ENCODE results near the gene CYBRD1.

The CYBRD1 gene

DNA sequence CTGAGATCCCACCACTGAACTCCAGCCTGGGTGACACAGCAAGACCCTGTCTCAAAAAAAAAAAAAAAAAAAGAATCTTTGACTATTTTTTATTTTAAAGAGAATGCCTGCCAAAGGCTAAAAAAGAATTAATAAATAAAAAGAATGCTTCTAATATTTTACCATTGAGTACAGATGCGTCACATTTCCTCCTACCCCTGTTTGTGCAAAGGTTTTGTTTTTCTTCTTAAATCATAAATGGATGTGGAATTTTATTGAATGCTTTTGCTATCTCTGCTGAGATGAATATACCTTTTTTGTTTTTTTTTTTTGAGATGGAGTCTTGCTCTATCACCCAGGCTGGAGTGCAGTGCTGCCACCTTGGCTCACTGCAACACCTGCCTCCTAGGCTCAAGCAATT, 22.8 kb downstream of the CYBRD1 start:
- TF ChIP-seq ESRRG (CRISPR knock-in tag; IDR thresholded peaks at IDR 0.05), result no peak
- ATAC-seq, result no peak

DNA sequence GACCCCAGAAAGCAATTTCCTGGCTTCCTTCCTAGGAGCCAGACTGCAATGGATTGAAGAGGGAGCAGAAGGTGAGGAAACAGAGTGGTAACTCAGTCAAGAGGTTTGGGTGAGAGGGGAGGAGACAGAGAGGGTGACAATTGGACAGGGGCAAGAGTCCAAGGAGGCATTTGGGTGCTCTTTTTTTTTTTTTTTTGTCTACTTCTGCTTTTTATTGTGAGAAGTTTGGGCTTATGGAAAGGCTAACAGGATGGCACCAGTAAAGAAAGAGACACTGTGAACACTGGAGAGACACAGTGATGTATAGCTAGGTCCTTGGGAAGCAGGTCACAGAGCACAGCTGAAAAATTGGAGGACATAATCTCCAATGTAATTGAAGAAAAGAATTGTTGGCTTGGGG, 25.0 kb downstream of the CYBRD1 start:
- no peak for TF ChIP-seq ARNTL (CRISPR knock-in tag; IDR thresholded peaks at IDR 0.05; ENCODE audit: borderline replicate concordance, low read depth)
- no peak for TF ChIP-seq CSDC2 (CRISPR knock-in tag; IDR thresholded peaks at IDR 0.05)
- no peak for TF ChIP-seq RARB (CRISPR knock-in tag; IDR thresholded peaks at IDR 0.05)
- TF ChIP-seq TOX (CRISPR knock-in tag; IDR thresholded peaks at IDR 0.05; ENCODE audit: borderline replicate concordance), result no peak
- no peak for TF ChIP-seq ESRRG (CRISPR knock-in tag; IDR thresholded peaks at IDR 0.05)
- TF ChIP-seq, protein P1, sequence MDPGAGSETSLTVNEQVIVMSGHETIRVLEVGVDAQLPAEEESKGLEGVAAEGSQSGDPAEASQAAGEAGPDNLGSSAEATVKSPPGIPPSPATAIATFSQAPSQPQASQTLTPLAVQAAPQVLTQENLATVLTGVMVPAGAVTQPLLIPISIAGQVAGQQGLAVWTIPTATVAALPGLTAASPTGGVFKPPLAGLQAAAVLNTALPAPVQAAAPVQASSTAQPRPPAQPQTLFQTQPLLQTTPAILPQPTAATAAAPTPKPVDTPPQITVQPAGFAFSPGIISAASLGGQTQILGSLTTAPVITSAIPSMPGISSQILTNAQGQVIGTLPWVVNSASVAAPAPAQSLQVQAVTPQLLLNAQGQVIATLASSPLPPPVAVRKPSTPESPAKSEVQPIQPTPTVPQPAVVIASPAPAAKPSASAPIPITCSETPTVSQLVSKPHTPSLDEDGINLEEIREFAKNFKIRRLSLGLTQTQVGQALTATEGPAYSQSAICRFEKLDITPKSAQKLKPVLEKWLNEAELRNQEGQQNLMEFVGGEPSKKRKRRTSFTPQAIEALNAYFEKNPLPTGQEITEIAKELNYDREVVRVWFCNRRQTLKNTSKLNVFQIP (CRISPR knock-in tag; IDR thresholded peaks at IDR 0.05; ENCODE audit: borderline replicate concordance, low read depth), result no peak
- no peak for TF ChIP-seq ISL1 (CRISPR knock-in tag; IDR thresholded peaks at IDR 0.05)
- no peak for TF ChIP-seq BACH2 (CRISPR knock-in tag; IDR thresholded peaks at IDR 0.05; ENCODE audit: borderline replicate concordance)
- TF ChIP-seq, protein P2, sequence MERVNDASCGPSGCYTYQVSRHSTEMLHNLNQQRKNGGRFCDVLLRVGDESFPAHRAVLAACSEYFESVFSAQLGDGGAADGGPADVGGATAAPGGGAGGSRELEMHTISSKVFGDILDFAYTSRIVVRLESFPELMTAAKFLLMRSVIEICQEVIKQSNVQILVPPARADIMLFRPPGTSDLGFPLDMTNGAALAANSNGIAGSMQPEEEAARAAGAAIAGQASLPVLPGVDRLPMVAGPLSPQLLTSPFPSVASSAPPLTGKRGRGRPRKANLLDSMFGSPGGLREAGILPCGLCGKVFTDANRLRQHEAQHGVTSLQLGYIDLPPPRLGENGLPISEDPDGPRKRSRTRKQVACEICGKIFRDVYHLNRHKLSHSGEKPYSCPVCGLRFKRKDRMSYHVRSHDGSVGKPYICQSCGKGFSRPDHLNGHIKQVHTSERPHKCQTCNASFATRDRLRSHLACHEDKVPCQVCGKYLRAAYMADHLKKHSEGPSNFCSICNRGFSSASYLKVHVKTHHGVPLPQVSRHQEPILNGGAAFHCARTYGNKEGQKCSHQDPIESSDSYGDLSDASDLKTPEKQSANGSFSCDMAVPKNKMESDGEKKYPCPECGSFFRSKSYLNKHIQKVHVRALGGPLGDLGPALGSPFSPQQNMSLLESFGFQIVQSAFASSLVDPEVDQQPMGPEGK (CRISPR knock-in tag; IDR thresholded peaks at IDR 0.05; ENCODE audit: borderline replicate concordance), result no peak
- no peak for TF ChIP-seq TCF4 (CRISPR knock-in tag; IDR thresholded peaks at IDR 0.05; ENCODE audit: borderline replicate concordance)
- TF ChIP-seq ZNF70 (CRISPR knock-in tag; IDR thresholded peaks at IDR 0.05), result no peak
- TF ChIP-seq ZFP3 (CRISPR knock-in tag; IDR thresholded peaks at IDR 0.05), result no peak
- no peak for ATAC-seq

DNA sequence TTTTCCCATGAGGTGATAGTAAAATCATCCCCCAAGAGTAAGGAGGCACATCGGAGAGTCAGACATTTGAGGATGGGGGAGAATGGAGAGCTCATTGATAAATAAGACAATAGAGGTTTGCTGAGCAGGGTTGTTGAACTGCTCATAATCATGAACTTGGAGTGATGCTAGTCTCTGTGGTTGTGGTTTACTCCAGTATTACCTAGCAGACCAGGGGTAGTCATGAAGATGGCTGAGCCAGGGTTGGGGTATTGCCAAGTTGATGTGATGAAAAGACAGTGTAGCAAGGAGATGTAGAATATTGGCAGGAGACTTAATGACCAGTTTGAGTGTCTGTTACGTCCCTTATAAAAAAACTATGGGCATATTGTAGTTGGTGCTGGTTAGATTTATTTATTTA, 25.4 kb downstream of the CYBRD1 start:
- TF ChIP-seq ZFP3 (CRISPR knock-in tag; IDR thresholded peaks at IDR 0.05), result no peak
- TF ChIP-seq ARNTL (CRISPR knock-in tag; IDR thresholded peaks at IDR 0.05; ENCODE audit: borderline replicate concordance, low read depth), result no peak
- no peak for TF ChIP-seq CSDC2 (CRISPR knock-in tag; IDR thresholded peaks at IDR 0.05)
- no peak for ATAC-seq

DNA sequence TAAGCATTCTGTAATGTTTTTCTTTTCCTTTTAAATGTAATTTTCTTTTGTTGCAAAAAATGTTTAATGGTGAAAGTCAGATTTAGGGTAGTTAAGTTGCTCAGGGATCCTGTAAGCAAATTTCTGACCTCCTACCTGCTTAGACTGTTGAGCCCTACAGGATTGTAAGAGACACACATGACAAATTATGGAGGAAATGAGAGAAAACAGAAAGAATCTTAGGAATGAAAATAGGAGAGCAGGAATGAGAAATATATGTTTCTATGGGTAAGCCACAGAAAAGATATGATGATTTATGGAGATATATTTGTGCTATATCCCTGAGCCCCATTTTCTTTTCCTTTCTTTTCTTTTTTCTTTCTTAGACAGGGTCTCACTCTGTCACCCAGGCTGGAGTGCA, 28.3 kb downstream of the CYBRD1 start:
- TF ChIP-seq ARNTL (CRISPR knock-in tag; IDR thresholded peaks at IDR 0.05; ENCODE audit: borderline replicate concordance, low read depth), result no peak
- TF ChIP-seq, protein P3, sequence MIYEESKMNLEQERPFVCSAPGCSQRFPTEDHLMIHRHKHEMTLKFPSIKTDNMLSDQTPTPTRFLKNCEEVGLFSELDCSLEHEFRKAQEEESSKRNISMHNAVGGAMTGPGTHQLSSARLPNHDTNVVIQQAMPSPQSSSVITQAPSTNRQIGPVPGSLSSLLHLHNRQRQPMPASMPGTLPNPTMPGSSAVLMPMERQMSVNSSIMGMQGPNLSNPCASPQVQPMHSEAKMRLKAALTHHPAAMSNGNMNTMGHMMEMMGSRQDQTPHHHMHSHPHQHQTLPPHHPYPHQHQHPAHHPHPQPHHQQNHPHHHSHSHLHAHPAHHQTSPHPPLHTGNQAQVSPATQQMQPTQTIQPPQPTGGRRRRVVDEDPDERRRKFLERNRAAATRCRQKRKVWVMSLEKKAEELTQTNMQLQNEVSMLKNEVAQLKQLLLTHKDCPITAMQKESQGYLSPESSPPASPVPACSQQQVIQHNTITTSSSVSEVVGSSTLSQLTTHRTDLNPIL (CRISPR knock-in tag; IDR thresholded peaks at IDR 0.05; ENCODE audit: low read depth), result no peak
- TF ChIP-seq, protein P1 (CRISPR knock-in tag; IDR thresholded peaks at IDR 0.05; ENCODE audit: borderline replicate concordance, low read depth), result no peak
- TF ChIP-seq TCF4 (CRISPR knock-in tag; IDR thresholded peaks at IDR 0.05; ENCODE audit: borderline replicate concordance), result no peak
- no peak for TF ChIP-seq ISL1 (CRISPR knock-in tag; IDR thresholded peaks at IDR 0.05)
- TF ChIP-seq PPARA (CRISPR knock-in tag; IDR thresholded peaks at IDR 0.05; ENCODE audit: borderline replicate concordance), result no peak
- TF ChIP-seq ZC3H10 (CRISPR knock-in tag; IDR thresholded peaks at IDR 0.05), result no peak
- TF ChIP-seq, protein P4, sequence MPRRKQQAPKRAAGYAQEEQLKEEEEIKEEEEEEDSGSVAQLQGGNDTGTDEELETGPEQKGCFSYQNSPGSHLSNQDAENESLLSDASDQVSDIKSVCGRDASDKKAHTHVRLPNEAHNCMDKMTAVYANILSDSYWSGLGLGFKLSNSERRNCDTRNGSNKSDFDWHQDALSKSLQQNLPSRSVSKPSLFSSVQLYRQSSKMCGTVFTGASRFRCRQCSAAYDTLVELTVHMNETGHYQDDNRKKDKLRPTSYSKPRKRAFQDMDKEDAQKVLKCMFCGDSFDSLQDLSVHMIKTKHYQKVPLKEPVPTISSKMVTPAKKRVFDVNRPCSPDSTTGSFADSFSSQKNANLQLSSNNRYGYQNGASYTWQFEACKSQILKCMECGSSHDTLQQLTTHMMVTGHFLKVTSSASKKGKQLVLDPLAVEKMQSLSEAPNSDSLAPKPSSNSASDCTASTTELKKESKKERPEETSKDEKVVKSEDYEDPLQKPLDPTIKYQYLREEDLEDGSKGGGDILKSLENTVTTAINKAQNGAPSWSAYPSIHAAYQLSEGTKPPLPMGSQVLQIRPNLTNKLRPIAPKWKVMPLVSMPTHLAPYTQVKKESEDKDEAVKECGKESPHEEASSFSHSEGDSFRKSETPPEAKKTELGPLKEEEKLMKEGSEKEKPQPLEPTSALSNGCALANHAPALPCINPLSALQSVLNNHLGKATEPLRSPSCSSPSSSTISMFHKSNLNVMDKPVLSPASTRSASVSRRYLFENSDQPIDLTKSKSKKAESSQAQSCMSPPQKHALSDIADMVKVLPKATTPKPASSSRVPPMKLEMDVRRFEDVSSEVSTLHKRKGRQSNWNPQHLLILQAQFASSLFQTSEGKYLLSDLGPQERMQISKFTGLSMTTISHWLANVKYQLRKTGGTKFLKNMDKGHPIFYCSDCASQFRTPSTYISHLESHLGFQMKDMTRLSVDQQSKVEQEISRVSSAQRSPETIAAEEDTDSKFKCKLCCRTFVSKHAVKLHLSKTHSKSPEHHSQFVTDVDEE (CRISPR knock-in tag; IDR thresholded peaks at IDR 0.05), result no peak
- no peak for TF ChIP-seq ESRRG (CRISPR knock-in tag; IDR thresholded peaks at IDR 0.05)
- TF ChIP-seq GLIS3 (CRISPR knock-in tag; IDR thresholded peaks at IDR 0.05), result no peak
- no peak for TF ChIP-seq CSDC2 (CRISPR knock-in tag; IDR thresholded peaks at IDR 0.05)
- TF ChIP-seq ZFP30 (CRISPR knock-in tag; IDR thresholded peaks at IDR 0.05), result no peak
- ATAC-seq, result no peak; the same call in 2 of the 3 replicates

Measured in SK-N-SH treated with all-trans-retinoic acid at 6 μM for 48 hours (cell line).